PC-9 (cell line): ENCODE data around the gene DCHS1. TPM values are rescaled to one million over a fixed set of nuclear protein-coding genes. Genes with fewer than 3 reads are reported as not detected.

Experiments
- BruUV-seq: library from RNA; stranded (reverse); fragments of 400-500 nt; replicated peaks from 2 replicates; lab custom pipeline; 2021; lab: Mats Ljungman, UMichigan
- CTCF ChIA-PET: fragments of 300-600 bp; sonication (Branson Sonifier 250); formaldehyde crosslinking; loops from one replicate; lab custom pipeline; 2022; ENCODE audit warnings: antibody characterized with exemption; lab: Charles Lee
- POLR2A ChIA-PET: fragments of 300-600 bp; sonication (Branson Sonifier 250); formaldehyde crosslinking; loops from one replicate; lab custom pipeline; 2022; ENCODE audit warnings: antibody characterized with exemption; ENCODE audit not compliant: unreplicated experiment; lab: Charles Lee
- DNase-seq, 2 experiments: peaks; one replicate each; pipeline versions ENCODE4 v3.0.0 to v3.0.0-alpha.2; 2015 to 2022; ENCODE audit warnings: mixed read lengths in 1 of 2
- H2AFZ ChIP-seq: fragments of 200-600 bp; sonication (generic); 2 replicates; pipeline ENCODE4 v1.8.1; 2017; ENCODE audit warnings: antibody characterized with exemption
- H3F3A ChIP-seq: fragments of 200-600 bp; sonication (generic); 2 replicates; pipeline ENCODE4 v1.8.1; 2017; ENCODE audit warnings: antibody characterized with exemption, mild to moderate bottlenecking, low read depth; ENCODE audit not compliant: insufficient read depth
- H3K27ac ChIP-seq: fragments of 200-600 bp; sonication (generic); 2 replicates; pipeline ENCODE4 v1.6.1; 2016; ENCODE audit warnings: mixed run types
- H3K27me3 ChIP-seq: fragments of 200-600 bp; sonication (generic); 2 replicates; pipeline ENCODE4 v1.6.1; 2016; ENCODE audit warnings: low read depth, mixed run types; ENCODE audit not compliant: insufficient read depth
- H3K36me3 ChIP-seq: fragments of 200-600 bp; sonication (generic); 2 replicates; pipeline ENCODE4 v1.6.1; 2016; ENCODE audit warnings: low read depth, mixed run types
- H3K4me1 ChIP-seq: fragments of 200-600 bp; sonication (generic); replicated peaks from 2 replicates; pipeline ENCODE4 v1.6.1; 2016; ENCODE audit warnings: mixed run types; ENCODE audit not compliant: insufficient read depth
- H3K4me2 ChIP-seq: fragments of 200-600 bp; sonication (generic); 2 replicates; pipeline ENCODE4 v1.6.1; 2017; ENCODE audit warnings: mixed run types
- H3K4me3 ChIP-seq: fragments of 200-600 bp; sonication (generic); 2 replicates; pipeline ENCODE4 v1.6.1; 2016; ENCODE audit warnings: mixed run types
- H3K79me2 ChIP-seq: fragments of 200-600 bp; sonication (generic); 2 replicates; pipeline ENCODE4 v1.6.1; 2017; ENCODE audit warnings: low read depth, mixed run types
- H3K9me2 ChIP-seq: fragments of 200-600 bp; sonication (generic); 2 replicates; pipeline ENCODE4 v1.8.1; 2017; ENCODE audit warnings: mild to moderate bottlenecking; ENCODE audit not compliant: insufficient read depth
- H3K9me3 ChIP-seq: fragments of 200-600 bp; sonication (generic); 2 replicates; pipeline ENCODE4 v1.8.1; 2016; ENCODE audit warnings: low read depth; ENCODE audit not compliant: insufficient read depth
- H4K20me1 ChIP-seq: fragments of 200-600 bp; sonication (generic); 2 replicates; pipeline ENCODE4 v1.8.1; 2017; ENCODE audit not compliant: insufficient read depth
- CTCF ChIP-seq: fragments of 200-600 bp; sonication (generic); conservative IDR thresholded peaks from 2 replicates; pipeline ENCODE4 v1.6.1; 2017; ENCODE audit warnings: mixed run types, antibody characterized with exemption, mild to moderate bottlenecking, moderate library complexity
- EZH2 ChIP-seq: fragments of 200-600 bp; sonication (generic); IDR thresholded peaks from 2 replicates; pipeline ENCODE4 v1.8.0; 2017; ENCODE audit warnings: antibody characterized with exemption, low read depth
- intact Hi-C: fragments of 100-400 bp; cut with micrococcal nuclease; formaldehyde crosslinking; loops from one replicate; pipeline ENCODE4 v1.10.0; 2022; ENCODE audit not compliant: unreplicated experiment
- total RNA-seq: library from RNA; stranded (reverse); gene quantifications from 2 replicates; pipeline ENCODE4 v1.2.3, GENCODE V29; 2021

The DCHS1 gene
- total RNA-seq, 1 experiment from 2014 or later: 0.22 TPM

GRCh38 chr11:6598555-6598954 is 57.1 kb downstream of the DCHS1 start:
- Histone ChIP-seq H3K9me2 (no peaks in the 10 kb centered on the region), H2AFZ (no peak overlapping the region), H3K4me2 (no peak overlapping the region), H3F3A (no peaks in the 10 kb centered on the region), H3K9me3 (no peaks in the 10 kb centered on the region), H3K27me3 (no peaks in the 10 kb centered on the region), H3K79me2 (peaks cover 22% of the 10 kb centered on the region), H3K4me3 (no peak overlapping the region), H3K4me1 (no peaks in the 10 kb centered on the region; the same call in 1 of the 2 replicates), H3K36me3 (0 out of 2 replicates have a peak, but pooled peaks cover 6% of the 10 kb centered on the region), H3K27ac (no peak overlapping the region), H4K20me1 (no peaks in the 10 kb centered on the region)
- TF ChIP-seq EZH2 (no peak), CTCF (no peak)
- BruUV-seq: no TSS peak
- ChIA-PET POLR2A (no interaction called here), CTCF (no interaction called here)
- intact Hi-C loops: no loop called here
- DNase-seq: no peak

GRCh38 chr11:6596239-6596877 is 59.3 kb downstream of the DCHS1 start:
- no peak overlapping the region for H3K27ac ChIP-seq
- no peaks in the 10 kb centered on the region for H4K20me1 ChIP-seq
- 0 out of 2 replicates have a peak, but pooled peaks cover 6% of the 10 kb centered on the region for H3K36me3 ChIP-seq
- no TSS peak for BruUV-seq
- ChIA-PET CTCF (no interaction called here), POLR2A (no interaction called here)
- peaks cover 2% of the 10 kb centered on the region; the same call in 1 of the 2 replicates for H3K79me2 ChIP-seq
- no peak overlapping the region for H3K4me3 ChIP-seq
- H3K9me3 ChIP-seq: no peaks in the 10 kb centered on the region
- H3K9me2 ChIP-seq: no peaks in the 10 kb centered on the region
- H3K27me3 ChIP-seq: no peaks in the 10 kb centered on the region
- intact Hi-C loops: no loop called here
- H2AFZ ChIP-seq: no peak overlapping the region
- H3K4me1 ChIP-seq: no peaks in the 10 kb centered on the region
- no peaks in the 10 kb centered on the region for H3F3A ChIP-seq
- TF ChIP-seq EZH2 (no peak), CTCF (no peak)
- DNase-seq: no peak
- no peak overlapping the region for H3K4me2 ChIP-seq

- no TSS peak for BruUV-seq
- Histone ChIP-seq H4K20me1 (no peaks in the 10 kb centered on the region), H3K9me3 (no peaks in the 10 kb centered on the region), H3K27me3 (no peaks in the 10 kb centered on the region), H3K9me2 (no peaks in the 10 kb centered on the region), H3K4me3 (no peak overlapping the region), H3F3A (no peaks in the 10 kb centered on the region), H3K4me1 (no peaks in the 10 kb centered on the region), H3K79me2 (no peaks in the 10 kb centered on the region), H3K4me2 (no peak overlapping the region), H2AFZ (no peak overlapping the region), H3K36me3 (no peaks in the 10 kb centered on the region), H3K27ac (no peak overlapping the region)
- intact Hi-C loops: no loop called here
- DNase-seq: no peak
- no peak for TF ChIP-seq EZH2
- no peak for TF ChIP-seq CTCF
- ChIA-PET CTCF (no interaction called here), POLR2A (no interaction called here)
These were observed 61.4 kb downstream of the DCHS1 start for GRCh38 chr11:6594142-6594768.
